Vagina (tissue), 2 donors: ENCODE results near the gene TMX4.

ENCODE experiments used
- CTCF ChIP-seq, 3 experiments: fragments of 450-650 bp in 2 of 3; fragments of 200-600 bp in 1 of 3; sonication (generic) in 1 of 3; IDR thresholded peaks; one replicate each; pipeline ENCODE4 v1.5.1; 2017 to 2019; ENCODE audit warnings: antibody characterized with exemption in 3 of 3, mild to moderate bottlenecking in 2 of 3, moderate library complexity in 2 of 3
- POLR2A ChIP-seq, 2 donors: fragments of 450-650 bp; IDR thresholded peaks; one replicate each; pipeline ENCODE4 v1.6.1; 2017; ENCODE audit warnings: antibody characterized with exemption in 2 of 2, mild to moderate bottlenecking in 2 of 2, moderate library complexity in 2 of 2

- TF ChIP-seq POLR2A (IDR thresholded peaks at IDR 0.05): no peak
- TF ChIP-seq CTCF (IDR thresholded peaks at IDR 0.05): no peak
These were observed 35.5 kb upstream of the TMX4 start for GRCh38 chr20:8055096-8055495.
